Aortic smooth muscle cell (primary cell): Measurements from ENCODE around the gene ZNF384. TPM values are rescaled to one million over a fixed set of nuclear protein-coding genes. Genes with fewer than 3 reads are reported as not detected.

ENCODE experiments used
- total RNA-seq: library from RNA; depleted of rRNA; stranded (reverse); fragments of >200 nt; gene quantifications from 2 replicates; pipeline ENCODE4 v1.2.3, GENCODE V29; 2014

Gene ZNF384
- total RNA-seq: 9.2 and 10.6 TPM in 2 replicates

GRCh38 chr12:6688999-6689882, at the start of gene ZNF384:
Gene ZNF384 (minus strand): TSS chr12:6689375. CDS start chr12:6679520, 9,855 bp downstream.

GRCh38 chr12:6723607-6724408, 34.6 kb upstream of the ZNF384 start, which contains the start of gene COPS7A:
Gene COPS7A (plus strand): TSS chr12:6724046. CDS start chr12:6724657, 611 bp downstream.

GRCh38 chr12:6700646-6701051, 11.5 kb upstream of the ZNF384 start, which contains the start of gene PIANP:
Gene PIANP (minus strand): TSS chr12:6700815. CDS start chr12:6698061, 2,754 bp downstream.

GRCh38 chr12:6662906-6663742, 26.1 kb downstream of the ZNF384 start, which contains the start of gene ING4:
Gene ING4 (minus strand): TSS chr12:6663119. CDS start chr12:6663101, 18 bp downstream.

DNA sequence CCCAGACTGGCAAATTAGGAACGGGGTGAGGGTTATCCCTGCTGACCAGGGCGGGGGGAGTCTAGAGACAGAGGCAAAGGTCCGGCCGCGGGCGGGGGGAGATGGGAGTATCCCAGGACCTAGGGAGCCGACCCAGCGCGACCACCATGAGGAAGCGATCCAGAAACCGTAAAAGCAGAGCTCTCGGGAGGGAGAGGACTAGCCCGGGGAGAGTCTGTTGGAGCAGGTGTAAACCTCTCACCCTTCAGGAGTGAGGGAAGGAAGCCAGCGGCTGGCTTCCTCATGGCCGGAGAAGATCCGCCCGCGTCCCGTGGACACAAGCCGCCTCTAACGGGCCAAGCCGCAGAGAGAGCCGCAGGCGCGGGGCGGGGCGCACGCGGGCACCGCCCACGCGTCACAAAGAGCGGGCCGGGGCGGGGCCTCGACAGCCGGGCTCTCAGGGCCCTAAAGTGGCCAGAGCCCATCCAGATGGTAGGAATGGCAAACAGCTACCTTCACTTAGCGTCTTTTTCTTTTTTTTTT, 42.0 kb downstream of the ZNF384 start, which contains the start of gene ACRBP:
TSS of gene ACRBP (minus strand) at position 350 of the 522 bp plus-strand sequence. CDS start at position 284, 66 bp downstream.

GRCh38 chr12:6635856-6636531, 53.2 kb downstream of the ZNF384 start, which contains the start of gene LPAR5:
Gene LPAR5 (minus strand): TSS chr12:6635959. CDS start chr12:6621248, 14,711 bp downstream.

Other genes with a start within 250 kb of the ZNF384 start
- 0.12 and 0.13 TPM in 2 replicates for gene CD27, start 244.4 kb downstream of the ZNF384 start, total RNA-seq
- 7.8 and 11.6 TPM in 2 replicates for gene TAPBPL, start 237.3 kb downstream of the ZNF384 start, total RNA-seq
- gene VAMP1, start 218.7 kb downstream of the ZNF384 start, total RNA-seq: 11.6 and 14.9 TPM in 2 replicates
- gene MRPL51, start 196.1 kb downstream of the ZNF384 start, total RNA-seq: 182 and 190 TPM in 2 replicates
- 43.6 and 59.2 TPM in 2 replicates for gene NCAPD2, start 195.3 kb downstream of the ZNF384 start, total RNA-seq
- gene GAPDH, start 154.9 kb downstream of the ZNF384 start, total RNA-seq: 8,383 and 9,740 TPM in 2 replicates
- 30.0 and 44.3 TPM in 2 replicates for gene IFFO1, start 133.3 kb downstream of the ZNF384 start, total RNA-seq
- gene NOP2, start 121.1 kb downstream of the ZNF384 start, total RNA-seq: 12.3 and 19.0 TPM in 2 replicates
- 228 and 268 TPM in 2 replicates for gene CHD4, start 82.0 kb downstream of the ZNF384 start, total RNA-seq
- gene LPAR5, start 53.4 kb downstream of the ZNF384 start, total RNA-seq: not detected in 2 replicates
- gene ACRBP, start 41.9 kb downstream of the ZNF384 start, total RNA-seq: 0.13 and 0.25 TPM in 2 replicates
- gene ING4, start 26.3 kb downstream of the ZNF384 start, total RNA-seq: 26.0 and 41.9 TPM in 2 replicates
- 0.13 TPM in 1 of 2 replicates, not detected in the other for gene PIANP, start 11.4 kb upstream of the ZNF384 start, total RNA-seq
- 143 and 164 TPM in 2 replicates for gene COPS7A, start 34.7 kb upstream of the ZNF384 start, total RNA-seq
- gene MLF2, start 63.8 kb upstream of the ZNF384 start, total RNA-seq: 119 TPM in 2 replicates
- 58.0 and 85.9 TPM in 2 replicates for gene PTMS, start 77.0 kb upstream of the ZNF384 start, total RNA-seq
- under 0.01 and 0.12 TPM in 2 replicates for gene LAG3, start 83.1 kb upstream of the ZNF384 start, total RNA-seq
- 3.1 and 7.5 TPM in 2 replicates for gene CD4, start 100.2 kb upstream of the ZNF384 start, total RNA-seq
- gene GPR162, start 132.4 kb upstream of the ZNF384 start, total RNA-seq: 5.7 and 7.9 TPM in 2 replicates
- 90.6 and 104 TPM in 2 replicates for gene P3H3, start 139.0 kb upstream of the ZNF384 start, total RNA-seq
- 1.6 and 1.8 TPM in 2 replicates for gene GNB3, start 151.6 kb upstream of the ZNF384 start, total RNA-seq
- gene CDCA3, start 161.9 kb upstream of the ZNF384 start, total RNA-seq: 9.5 and 19.2 TPM in 2 replicates
- gene USP5, start 162.8 kb upstream of the ZNF384 start, total RNA-seq: 98.9 and 128 TPM in 2 replicates
- 769 and 1,187 TPM in 2 replicates for gene TPI1, start 178.2 kb upstream of the ZNF384 start, total RNA-seq
- gene SPSB2, start 183.9 kb upstream of the ZNF384 start, total RNA-seq: 9.6 and 10.5 TPM in 2 replicates
- gene LRRC23, start 215.4 kb upstream of the ZNF384 start, total RNA-seq: 12.4 and 12.7 TPM in 2 replicates
- gene ENO2, start 225.2 kb upstream of the ZNF384 start, total RNA-seq: 16.2 and 19.3 TPM in 2 replicates
- gene ATN1, start 238.6 kb upstream of the ZNF384 start, total RNA-seq: 6.7 and 23.0 TPM in 2 replicates